NCI-H2196 (cell line): ENCODE results near the gene LTB4R2.

Experiments used
- DNase-seq: peaks from one replicate; lab custom pipeline; 2025; ENCODE audit not compliant: unreplicated experiment; lab: John Stamatoyannopoulos, UW

LTB4R2 gene

GRCh38 chr14:24277071-24277470, 32.9 kb upstream of the LTB4R2 start:
- DNase-seq = no peak

GRCh38 chr14:24277606-24278321, 32.2 kb upstream of the LTB4R2 start:
- no peak for DNase-seq

- no peak for DNase-seq
Observed at GRCh38 chr14:24278424-24278823, 31.5 kb upstream of the LTB4R2 start.

GRCh38 chr14:24279301-24280186, 30.4 kb upstream of the LTB4R2 start:
- peak; percentile 18 for DNase-seq

- DNase-seq = no peak
Observed at GRCh38 chr14:24280797-24281460, 29.0 kb upstream of the LTB4R2 start.

GRCh38 chr14:24281636-24282035, 28.3 kb upstream of the LTB4R2 start:
- DNase-seq = no peak

GRCh38 chr14:24282736-24283135, 27.2 kb upstream of the LTB4R2 start:
- DNase-seq = no peak

GRCh38 chr14:24283796-24284460, 26.0 kb upstream of the LTB4R2 start:
- DNase-seq = no peak

GRCh38 chr14:24284501-24285035, 25.4 kb upstream of the LTB4R2 start:
- DNase-seq = no peak

- no peak for DNase-seq
Observed at GRCh38 chr14:24285351-24285750, 24.6 kb upstream of the LTB4R2 start.

- DNase-seq = no peak
Observed at GRCh38 chr14:24286996-24287395, 22.9 kb upstream of the LTB4R2 start.

- no peak for DNase-seq
Observed at GRCh38 chr14:24289649-24290280, 20.2 kb upstream of the LTB4R2 start.

- no peak for DNase-seq
Observed at GRCh38 chr14:24290746-24291145, 19.2 kb upstream of the LTB4R2 start.

- DNase-seq = no peak
Observed at GRCh38 chr14:24291446-24292117, 18.4 kb upstream of the LTB4R2 start.

- DNase-seq = no peak
Observed at GRCh38 chr14:24292118-24292807, 17.7 kb upstream of the LTB4R2 start.

- no peak for DNase-seq
Observed at GRCh38 chr14:24293525-24293924, 16.4 kb upstream of the LTB4R2 start.

- DNase-seq = peak; percentile 79
Observed at GRCh38 chr14:24296341-24297157, 13.4 kb upstream of the LTB4R2 start.

GRCh38 chr14:24297190-24297964, 12.6 kb upstream of the LTB4R2 start:
- peak; percentile 43 for DNase-seq
